SK-N-DZ (cell line): ENCODE data around the gene DNAJC1.
"Not testable (repeated sequence)": the region's sequence is repeated elsewhere in the genome, so short reads cannot be mapped to it uniquely, and the experiment has no call there.

Experiments
- DNase-seq: peaks from one replicate; pipeline ENCODE4 v3.0.0-alpha.2; 2015; ENCODE audit warnings: low spot score

DNAJC1 gene

GRCh38 chr10:21907436-21907835 lies 96.1 kb downstream of the DNAJC1 start:
- DNase-seq: no peak

DNA sequence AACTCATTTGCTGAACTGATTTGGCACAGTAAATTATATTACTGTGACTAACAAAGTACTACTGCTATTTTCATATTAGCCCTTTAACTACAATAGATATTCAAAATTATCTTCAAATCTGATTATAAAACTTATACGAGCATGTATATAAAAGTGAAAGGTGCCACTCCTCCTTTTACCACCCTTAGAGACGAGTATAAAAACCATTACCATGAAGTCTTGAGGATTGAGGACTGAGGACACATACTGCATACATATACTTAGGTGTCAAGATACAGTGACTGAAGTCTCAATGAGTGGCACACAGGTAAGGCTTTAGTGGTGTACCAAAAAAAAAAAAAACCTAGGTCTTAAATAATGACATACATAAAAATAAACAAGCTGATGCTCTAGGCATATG lies 98.6 kb downstream of the DNAJC1 start:
- DNase-seq: no peak

DNA sequence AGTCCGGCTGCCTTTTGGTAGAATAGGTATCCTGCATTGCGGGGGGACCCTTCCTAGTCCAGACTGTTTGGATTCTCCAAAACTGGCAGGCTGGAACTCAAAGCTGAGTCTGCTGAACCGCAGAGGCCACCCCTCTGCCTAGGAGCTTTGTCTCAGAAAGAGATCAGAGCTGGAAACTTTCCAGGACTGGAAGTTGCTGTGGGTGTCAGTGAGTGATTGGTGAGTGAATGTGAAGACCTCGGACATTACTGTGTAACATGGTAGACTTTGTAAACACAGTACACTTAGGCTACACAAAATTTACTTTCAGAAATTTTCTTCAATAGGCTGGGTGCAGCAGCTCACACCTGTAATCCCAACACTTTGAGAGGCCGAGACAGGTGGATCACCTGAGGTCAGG lies 103.8 kb downstream of the DNAJC1 start:
- no peak for DNase-seq

- no peak for DNase-seq
Measured at GRCh38 chr10:21895932-21896331, 107.6 kb downstream of the DNAJC1 start.

GRCh38 chr10:21894648-21895342 lies 108.7 kb downstream of the DNAJC1 start:
- no peak for DNase-seq

GRCh38 chr10:21891439-21891838 lies 112.1 kb downstream of the DNAJC1 start:
- no peak for DNase-seq

GRCh38 chr10:21889477-21890275 lies 113.9 kb downstream of the DNAJC1 start:
- DNase-seq: no peak

DNA sequence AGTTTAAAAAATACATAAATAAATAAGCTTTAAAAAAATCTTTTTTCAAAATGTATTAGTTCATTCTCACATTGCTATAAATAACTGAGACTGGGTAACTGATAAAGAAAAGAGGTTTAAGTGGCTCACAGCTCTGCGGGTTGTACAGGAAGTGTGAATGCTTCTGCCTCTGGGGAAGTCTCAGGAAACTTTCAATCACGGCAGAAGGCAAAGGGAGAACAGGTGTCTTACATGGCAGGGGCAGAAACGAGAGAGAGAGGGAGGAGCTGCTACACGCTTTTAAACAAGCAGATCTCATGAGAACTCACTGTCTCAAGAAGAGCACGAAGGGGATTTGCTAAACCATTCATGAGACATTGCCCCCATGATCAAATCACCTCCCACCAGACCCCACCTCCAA lies 114.6 kb downstream of the DNAJC1 start:
- no peak for DNase-seq

- DNase-seq: no peak
Measured at GRCh38 chr10:21885940-21886339, 117.6 kb downstream of the DNAJC1 start.

DNA sequence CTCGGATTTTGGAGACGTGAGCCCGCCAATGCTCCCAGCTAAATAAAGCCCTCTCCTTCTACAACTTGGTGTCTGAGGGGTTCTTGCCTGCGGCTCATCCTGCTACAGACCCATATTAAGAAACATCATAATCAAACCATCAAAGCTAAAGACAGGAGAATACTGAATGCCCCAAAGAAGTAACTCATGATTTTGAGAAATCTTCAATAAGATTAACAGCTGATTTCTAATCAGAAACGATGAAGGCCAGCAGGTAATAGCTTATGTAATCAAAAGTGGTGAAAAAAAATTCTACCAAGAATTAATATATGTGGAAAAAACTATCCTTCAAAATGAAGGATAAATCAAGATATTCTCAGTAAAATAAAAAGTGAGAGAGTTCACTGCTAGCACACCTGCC lies 130.3 kb downstream of the DNAJC1 start:
- no peak for DNase-seq

GRCh38 chr10:21872771-21873170 lies 130.8 kb downstream of the DNAJC1 start:
- not testable (repeated sequence) for DNase-seq

DNA sequence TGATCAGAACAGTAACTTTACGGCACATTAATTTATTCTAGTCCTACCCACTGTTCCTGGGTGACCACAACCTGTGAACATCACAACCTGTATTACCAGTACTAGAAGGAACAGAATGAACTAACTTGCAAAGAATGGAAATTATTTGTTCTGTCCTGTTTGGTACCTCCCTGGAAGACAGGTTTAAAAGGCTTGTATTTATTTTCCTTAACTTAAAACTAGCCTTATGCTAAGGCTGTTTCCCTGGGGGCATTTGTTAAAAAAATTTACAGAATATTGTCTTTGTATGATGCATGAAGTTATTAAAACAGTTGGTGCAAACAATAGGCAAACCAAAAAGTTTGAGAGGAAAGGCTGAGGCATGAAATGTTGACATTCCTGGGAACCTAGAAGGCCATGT lies 132.7 kb downstream of the DNAJC1 start:
- no peak for DNase-seq

DNA sequence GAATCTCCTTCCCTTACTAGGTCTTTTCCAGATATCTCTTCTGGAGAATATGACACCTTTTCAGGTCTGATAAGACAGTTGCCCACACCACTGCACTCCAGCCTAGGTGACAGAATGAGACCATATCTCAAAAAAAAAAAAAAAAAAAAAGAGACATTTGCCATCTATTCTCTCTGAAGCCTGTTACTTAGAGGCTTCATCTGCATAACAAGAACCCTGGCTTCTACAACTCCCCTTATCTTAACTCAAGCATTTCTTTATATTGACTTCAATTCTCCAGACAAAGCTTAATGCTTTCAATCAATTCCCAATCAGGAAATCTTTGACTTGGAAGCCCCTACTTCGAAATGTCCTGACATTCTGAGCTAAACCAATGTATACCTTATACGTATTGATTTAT lies 134.4 kb downstream of the DNAJC1 start:
- not testable (repeated sequence) for DNase-seq

GRCh38 chr10:21860718-21861117 lies 142.8 kb downstream of the DNAJC1 start:
- DNase-seq: peak; percentile 20

DNA sequence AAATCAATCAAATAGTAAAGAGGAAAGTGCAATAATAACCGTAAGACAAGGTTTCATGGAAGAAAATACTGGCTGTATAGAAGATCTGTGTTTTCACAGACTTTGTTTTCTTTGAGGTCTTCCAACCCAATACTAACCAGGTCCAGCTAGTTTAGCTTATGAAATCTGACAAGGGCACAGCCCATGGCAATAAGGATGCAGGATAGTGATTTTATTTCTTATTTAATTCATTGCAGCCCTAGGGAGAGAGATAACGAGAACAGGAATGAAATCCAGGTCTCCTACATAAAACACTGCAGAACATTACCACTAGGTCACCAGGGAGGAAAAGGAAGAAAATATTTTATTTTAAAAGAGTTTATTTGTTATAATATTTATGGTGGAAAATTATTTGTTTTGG lies 145.1 kb downstream of the DNAJC1 start:
- no peak for DNase-seq

DNA sequence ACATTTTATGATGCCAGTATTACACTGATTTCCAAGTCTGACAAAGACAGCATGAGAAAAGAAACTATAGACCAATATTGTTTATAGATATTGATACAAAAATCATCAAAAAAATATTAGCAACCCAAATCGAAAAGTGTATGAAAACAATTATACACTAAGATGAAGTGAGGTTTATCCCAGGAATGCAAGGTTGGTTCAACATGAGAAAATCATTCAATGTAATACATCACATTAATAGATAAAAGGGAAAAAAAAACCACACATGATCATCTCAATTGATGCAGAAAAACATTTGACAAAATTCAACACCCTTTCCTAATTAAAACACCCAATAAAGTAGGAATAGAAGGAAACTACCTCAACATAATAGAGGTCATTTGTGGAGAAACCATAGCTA lies 153.9 kb downstream of the DNAJC1 start:
- no peak for DNase-seq

DNA sequence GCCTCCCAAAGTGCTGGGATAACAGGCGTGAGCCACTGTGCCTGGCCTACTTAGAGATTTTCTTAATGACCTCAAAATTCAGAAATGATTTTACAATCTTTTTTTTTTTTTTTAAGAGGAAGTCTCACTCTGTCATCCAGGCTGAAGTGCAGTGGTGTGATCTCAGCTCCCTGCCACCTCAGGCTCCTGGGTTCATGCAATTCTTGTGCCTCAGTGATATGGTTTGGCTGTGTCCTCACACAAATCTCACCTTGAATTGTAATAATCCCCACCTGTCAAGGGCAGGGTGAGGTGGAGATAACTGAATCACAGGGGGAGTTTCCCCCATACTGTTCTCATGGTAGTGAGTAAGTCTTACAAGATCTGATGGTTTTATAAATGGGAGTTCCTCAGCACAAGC lies 159.9 kb downstream of the DNAJC1 start:
- no peak for DNase-seq

- not testable (repeated sequence) for DNase-seq
Measured at GRCh38 chr10:21841273-21841672, 162.3 kb downstream of the DNAJC1 start.

DNA sequence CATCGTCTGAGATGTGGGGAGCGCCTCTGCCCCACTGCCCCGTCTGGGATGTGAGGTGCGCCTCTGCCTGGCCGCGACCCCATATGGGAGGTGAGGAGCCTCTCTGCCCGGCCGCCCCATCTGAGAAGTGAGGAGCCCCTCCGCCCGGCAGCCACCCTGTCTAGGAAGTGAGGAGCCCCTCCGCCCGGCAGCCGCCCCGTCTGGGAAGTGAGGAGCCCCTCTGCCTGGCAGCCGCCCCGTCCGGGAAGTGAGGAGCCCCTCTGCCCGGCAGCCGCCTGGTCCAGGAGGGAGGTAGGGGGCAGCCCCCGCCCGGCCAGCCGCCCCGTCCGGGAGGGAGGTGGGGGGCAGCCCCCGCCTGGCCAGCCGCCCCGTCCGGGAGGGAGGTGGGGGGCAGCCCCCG lies 166.0 kb downstream of the DNAJC1 start:
- DNase-seq: not testable (repeated sequence)

DNA sequence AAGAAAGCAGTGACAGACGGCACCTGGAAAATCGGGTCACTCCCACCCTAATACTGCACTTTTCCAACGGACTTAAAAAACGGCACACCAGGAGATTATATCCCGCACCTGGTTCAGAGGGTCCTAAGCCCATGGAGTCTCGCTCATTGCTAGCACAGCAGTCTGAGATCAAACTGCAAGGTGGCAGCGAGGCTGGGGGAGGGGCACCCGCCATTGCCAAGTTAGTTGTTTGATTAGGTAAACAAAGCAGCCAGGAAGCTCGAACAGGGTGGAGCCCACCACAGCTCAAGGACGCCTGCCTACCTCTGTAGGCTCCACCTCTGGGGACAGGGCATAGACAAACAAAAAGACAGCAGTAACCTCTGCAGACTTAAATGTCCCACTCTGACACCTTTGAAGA lies 169.0 kb downstream of the DNAJC1 start:
- DNase-seq: not testable (repeated sequence)

GRCh38 chr10:21832821-21833130 lies 170.8 kb downstream of the DNAJC1 start:
- no peak for DNase-seq

DNA sequence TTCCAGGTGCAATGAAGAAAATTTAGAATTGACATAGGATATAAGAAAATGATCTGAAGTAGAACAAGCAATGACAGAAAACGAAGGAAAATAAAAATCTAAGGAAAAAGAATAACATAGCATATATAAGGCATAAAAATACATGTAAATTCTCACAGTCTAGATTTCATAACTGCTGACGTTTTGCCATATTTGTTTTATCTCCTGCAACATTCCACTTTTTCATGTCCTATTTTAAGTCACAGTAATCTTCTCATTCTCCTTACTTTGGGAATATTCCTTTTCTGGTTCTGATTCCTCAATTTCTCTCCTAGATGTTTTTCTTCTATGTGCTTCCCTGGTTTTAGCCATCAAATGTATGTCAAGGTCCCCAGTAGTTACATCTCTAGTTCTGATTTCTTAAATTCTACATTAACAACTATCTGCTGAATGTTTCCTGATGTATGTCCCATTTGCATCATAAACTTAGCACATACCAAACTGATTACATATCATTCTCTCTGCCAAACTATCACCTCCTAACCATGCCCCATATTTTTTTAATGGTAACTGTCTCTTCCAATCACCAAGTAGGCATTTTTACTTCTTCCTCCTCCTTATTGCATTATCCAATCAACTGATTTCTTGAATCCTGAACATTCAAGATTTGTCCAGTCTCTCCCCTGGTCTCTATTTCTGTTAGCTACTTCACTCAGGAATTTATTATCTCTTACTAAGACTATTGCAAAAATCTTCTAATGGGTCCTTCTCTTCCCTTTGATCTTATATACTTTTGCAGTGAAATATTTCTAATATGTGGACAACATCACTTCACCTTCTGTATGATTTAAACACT lies 171.3 kb downstream of the DNAJC1 start:
- DNase-seq: no peak
